SH-SY5Y (cell line): ENCODE measurements around the gene ANKRD28.

Experiments
- GATA2 ChIP-seq: IDR thresholded peaks from 2 replicates; pipeline ENCODE4 v1.6.1; 2011; ENCODE audit warnings: mild to moderate bottlenecking, low read depth, low read length
- GATA3 ChIP-seq: IDR thresholded peaks from 2 replicates; pipeline ENCODE4 v1.6.1; 2011; ENCODE audit warnings: low read depth, mild to moderate bottlenecking, low read length, moderate library complexity

Gene ANKRD28

DNA sequence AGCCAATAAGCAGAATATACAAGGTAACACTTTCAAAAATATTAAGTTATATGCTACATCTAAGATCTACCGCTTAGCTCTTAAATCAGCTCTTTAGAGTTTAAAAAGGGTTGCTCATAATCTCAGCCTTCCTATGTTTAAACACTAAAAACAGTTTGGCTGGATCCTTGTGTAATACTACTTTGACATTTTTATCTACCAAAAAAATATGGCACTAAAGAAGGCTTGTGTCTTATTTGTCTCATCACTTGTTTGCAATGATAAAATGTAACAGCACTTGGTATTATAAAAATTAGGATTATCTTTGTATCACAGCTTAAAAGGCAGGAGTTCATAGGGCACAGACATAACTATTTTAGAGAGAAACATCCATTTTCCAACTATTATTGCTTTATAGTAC, 9.8 kb downstream of the ANKRD28 start:
- TF ChIP-seq GATA3 (no peak), GATA2 (no peak)

DNA sequence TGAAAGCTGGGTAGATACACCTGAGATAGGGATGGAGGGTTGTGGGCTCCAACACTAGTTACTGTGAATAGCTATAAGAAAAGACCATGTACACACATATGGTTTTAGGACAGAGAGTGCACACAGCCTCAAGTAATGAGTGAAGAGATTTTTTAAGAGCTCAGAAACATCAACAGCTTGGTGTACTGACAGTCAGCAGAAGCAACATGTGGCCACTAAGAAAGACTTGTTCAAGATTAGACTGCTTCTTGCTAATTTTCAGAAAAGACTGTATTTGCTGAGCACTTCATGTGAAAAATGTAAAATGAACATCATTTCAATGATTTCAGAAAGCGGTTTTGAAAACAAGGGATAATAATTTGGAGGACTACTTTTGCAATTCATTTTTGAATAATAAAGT, 10.3 kb downstream of the ANKRD28 start:
- TF ChIP-seq GATA3 (no peak), GATA2 (no peak)

DNA sequence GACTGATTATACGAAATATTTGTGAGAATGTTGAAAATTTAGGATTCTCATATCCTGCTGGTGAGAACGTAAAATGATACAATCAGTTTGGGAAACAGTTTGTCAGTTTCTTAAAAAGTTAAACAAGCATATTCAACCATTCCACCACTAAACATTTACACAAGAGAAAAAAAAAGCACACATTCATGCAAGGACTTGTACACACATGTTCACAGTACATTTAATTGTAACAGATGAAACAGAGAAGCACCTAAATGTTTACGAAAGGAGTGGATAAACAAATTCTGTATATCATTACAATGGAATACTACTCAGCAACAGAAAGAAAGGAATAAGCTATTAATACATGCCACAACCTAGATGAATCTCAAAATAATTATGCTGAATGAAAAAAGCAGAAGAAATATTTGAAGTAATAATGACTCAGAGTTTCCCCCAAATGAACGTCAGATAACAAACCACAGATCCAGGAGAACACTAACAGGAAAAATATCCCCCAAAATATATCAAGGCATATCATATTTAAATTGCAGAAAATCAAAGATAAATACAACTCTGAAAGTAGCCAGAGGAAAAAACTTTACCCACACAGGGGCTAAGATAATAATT, 14.3 kb downstream of the ANKRD28 start:
- no peak for TF ChIP-seq GATA2
- TF ChIP-seq GATA3: no peak

DNA sequence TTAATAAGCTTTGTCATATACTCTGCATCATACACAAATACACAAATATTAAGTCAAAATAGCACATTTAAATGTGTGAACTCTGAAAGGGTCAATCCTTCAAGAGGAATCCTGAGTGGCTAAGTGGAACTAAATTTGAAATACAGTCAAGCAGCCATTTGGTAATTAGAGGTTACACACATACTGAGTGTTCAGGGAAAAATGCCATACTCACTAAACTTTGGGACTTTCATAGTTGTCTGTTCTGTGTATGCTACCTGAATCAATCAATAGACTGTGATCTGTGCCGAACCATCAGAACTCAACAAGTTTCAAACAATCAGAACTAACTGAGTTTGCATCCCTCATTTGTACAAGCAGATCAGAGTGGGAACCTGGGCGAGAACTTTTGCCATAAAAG, 15.3 kb downstream of the ANKRD28 start:
- TF ChIP-seq GATA2 (no peak), GATA3 (no peak)

DNA sequence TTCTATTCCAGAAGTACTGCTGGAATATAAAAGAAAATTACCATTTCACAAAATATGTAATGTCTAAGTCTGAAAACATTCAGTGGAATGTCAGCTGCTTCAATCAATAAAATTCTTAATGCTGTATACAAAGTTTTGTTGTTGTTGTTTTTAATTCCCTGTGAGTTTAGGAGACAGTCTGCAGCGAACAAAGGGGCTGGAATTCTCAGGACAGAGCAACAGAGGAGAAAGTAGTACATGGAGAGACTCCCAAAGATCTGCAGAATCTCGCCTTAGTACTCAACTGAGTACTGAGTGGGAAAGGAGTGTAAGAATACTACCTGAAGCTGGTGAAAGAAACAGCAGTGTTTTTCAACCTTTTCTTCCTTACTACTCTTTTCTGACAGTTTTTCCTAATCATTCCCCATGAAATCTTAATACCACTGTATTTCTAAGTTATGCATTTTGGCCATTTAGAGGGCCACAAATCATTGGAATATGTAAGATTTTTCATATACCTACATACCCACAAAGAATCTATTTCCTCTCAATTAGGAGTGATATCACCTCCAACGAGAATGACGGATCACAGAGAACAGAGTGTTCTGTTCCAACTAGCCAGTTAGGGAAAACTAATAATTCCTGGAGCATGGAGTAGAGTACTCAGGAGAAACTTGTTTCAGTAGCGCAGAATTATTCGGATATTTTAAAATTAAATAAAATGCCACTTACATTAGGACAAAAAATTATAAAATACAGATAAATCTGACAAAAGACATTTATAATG, 16.0 kb downstream of the ANKRD28 start:
- TF ChIP-seq GATA2 (no peak), GATA3 (no peak)

DNA sequence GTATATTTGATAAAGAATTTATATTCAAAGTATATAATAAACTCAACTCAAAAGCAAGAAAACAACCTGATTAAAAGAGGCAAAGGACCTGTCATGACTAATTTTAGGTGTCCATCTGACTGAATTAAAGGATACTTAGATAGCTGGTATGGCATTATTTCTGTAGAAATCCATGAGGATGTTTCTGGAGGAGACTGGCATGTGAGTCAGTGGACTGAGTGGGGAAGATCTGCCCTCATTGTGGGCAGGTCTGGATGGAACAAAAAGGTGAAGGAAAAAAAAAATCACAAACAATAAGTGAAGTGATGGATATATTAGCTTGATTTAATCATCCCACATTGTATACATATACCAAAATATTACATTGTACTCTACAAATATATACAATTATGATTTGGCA, 16.6 kb downstream of the ANKRD28 start:
- TF ChIP-seq GATA3: no peak
- TF ChIP-seq GATA2: no peak

DNA sequence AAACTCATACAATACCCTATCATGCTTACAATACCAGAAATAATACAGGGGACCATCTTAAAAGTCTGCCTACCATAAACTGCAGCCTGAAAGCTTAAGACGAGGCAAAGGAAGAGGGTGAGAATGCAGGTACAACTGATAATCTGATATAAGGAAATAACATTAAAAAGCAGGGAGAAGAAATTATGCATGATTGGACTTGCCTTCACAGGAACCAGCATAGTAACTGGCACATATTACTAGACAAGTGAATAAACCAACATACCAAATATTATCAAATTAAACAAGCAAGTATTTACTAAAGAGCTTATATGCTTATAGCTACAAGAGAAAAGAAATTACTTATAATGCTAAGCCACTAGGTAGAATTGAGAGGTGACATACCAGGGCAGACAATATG, 18.7 kb downstream of the ANKRD28 start:
- TF ChIP-seq GATA2 (no peak), GATA3 (no peak)

DNA sequence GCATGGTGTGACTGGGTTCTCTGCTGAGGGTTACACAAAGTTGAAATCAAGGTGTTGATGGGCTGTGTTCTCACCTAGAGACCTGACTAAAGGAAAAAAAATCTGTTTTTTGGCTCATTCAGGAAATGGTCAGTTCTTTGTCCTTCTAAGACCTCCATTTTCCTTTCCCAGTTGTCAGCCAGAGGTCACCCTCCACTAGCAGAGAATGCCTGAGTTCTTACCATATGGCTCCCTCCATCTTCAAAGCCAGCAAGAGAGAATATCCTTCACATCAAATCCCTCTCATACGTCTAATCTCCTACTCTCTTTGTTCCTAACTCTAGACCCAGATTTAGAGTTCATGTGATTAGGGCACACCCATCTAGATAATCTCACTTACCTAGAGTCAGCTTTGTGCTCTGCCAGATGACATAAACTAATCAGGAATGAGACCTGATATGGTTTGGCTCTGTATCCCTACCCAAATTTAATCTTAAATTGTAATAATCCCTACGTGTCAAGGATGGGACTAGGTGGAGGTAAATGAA, 19.4 kb downstream of the ANKRD28 start:
- TF ChIP-seq GATA3 (no peak), GATA2 (no peak)

DNA sequence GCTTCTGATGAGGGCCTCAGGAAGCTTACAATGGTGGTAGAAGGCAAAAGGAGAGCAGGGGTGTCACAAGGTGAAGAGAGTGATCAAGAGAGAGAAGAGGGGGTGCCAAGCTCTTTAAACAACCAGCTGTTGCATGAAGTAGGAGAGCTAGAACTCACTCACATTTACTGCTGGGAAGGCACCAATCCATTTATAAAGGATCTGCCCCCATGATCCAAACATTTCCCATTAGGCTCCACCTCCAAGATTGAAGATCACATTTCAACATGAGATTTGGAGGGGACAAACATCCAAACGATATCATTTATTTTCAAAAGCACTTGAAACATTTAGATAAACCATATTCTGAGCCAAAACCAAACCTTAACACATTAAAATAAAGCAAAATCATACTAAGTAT, 26.3 kb downstream of the ANKRD28 start:
- TF ChIP-seq GATA3: no peak
- no peak for TF ChIP-seq GATA2

DNA sequence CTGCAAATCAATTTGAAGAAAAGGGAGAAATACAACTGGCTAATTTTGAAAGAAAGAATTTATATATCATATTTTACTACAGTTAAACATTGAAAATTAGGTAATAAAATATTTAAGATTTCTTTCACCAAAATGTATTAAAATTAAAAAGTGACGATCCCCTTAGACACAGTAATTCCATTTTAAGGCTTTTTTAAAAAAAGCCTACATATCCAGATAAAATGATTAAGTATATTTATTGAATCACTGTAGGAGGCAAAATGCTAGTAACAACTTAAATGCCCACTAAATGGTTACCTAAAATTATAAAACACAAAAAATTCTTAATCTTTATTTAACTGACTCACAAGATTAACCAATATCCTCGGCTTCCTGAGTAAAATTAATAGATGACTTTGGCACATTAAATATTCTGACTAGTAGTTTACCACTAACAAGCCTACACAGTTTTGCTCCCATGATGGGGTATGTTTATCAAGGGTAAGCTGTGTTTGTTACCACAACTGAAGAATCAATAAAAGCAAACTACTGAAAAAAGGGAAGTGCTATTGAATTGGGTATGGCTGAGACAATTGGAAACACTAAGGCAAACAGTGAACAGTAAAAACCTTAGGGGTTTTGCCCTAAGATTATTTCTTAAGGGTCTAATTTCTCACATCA, 28.4 kb downstream of the ANKRD28 start:
- TF ChIP-seq GATA2: no peak
- TF ChIP-seq GATA3: no peak

DNA sequence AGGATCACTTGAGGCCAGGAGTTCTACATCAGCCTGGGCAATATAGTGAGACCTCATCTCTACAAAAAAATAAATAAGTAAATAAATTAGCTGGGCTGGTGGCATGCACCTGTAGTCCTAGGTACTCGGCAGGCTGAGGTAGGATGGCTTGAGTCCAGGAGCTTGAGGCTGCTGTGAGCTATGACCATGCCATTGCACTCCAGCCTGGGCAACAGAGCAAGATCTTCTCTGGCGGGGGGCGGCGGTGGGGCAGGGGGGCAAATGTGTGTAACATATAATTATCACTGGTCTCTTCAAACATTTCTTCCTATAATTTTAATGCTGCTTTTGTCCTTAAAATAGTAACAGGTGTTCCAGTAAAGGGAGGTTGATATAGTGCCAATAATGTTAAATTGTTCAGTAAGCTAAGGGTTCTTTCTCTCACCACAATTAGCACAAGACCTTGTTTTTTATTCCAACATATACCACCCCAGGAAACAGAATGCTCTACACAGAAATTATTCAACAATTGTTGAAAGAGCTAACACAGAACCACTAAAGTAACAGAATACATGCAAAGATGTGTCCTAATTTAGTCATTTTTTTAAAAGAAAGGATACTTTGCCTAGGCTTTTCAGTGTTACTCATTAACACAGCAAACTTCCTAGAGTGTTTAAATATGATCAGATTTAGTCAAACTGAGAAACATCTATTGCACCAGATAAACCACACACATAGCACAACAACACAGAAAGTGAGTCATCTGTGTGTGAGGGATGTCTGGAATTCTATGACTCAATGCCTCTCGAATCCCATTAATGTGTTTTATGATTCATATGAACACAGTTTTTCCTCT, 29.1 kb downstream of the ANKRD28 start:
- no peak for TF ChIP-seq GATA3
- TF ChIP-seq GATA2: no peak

DNA sequence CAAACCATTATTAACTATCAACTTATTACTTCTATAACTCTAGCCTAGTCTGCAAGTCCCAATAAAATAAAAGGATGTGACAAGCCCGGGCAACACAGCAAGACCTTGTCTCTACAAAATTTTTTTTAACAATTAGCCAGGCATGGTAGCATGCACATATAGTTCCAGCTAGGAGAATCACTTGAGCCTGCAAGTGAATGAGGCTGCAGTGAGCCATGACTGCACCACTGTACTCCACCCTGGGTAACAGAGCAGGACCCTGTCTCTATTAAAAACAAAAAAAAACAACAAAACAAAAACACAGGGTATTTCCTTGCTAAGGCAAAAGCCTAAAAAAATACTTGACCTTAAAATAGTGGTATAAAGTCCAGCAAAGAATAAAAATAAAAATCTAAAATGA, 31.4 kb downstream of the ANKRD28 start:
- no peak for TF ChIP-seq GATA3
- no peak for TF ChIP-seq GATA2

DNA sequence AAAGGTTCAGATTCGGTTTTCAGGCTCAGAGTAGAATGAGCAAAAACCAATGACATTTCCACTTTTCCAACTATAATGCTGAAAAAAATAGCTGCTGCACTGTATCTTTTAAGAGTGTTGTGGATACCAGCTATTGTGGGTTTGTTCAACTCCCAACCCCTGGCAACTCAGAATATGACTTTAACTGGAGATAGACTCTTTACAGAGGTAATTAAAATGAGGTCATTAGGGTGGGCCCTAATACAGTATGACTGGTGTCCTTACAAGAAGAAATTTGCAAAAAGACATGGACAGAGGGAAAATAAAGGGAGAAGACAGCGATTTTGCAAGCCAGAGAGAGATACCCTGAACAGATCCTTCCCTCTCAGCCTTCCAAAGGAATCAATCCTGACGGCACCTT, 39.5 kb downstream of the ANKRD28 start:
- TF ChIP-seq GATA2 (no peak), GATA3 (no peak)

DNA sequence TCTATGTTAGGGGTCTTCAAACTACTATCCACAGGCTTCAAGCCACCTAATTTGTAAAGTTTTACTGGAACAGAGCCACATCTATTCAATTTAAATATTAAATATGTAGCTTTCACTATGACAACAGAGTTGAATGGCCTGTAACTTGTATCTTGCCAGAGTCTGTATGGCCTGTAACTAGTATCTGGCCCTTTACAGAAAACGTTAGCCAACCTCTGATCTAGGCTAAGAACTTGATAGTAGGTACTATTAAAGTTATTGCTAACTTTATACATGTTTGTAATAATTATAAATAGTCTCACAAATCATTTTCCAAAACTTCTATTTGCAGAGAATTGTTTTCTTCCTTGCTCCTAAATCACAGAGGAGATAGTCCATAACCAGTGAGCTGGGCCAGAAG, 40.0 kb downstream of the ANKRD28 start:
- TF ChIP-seq GATA2 (no peak), GATA3 (no peak)
